HUDEP-2 (cell line): ENCODE data around the gene SOCS7.

ENCODE experiments used
- DNase-seq, 76 experiments: peaks; one replicate each; lab custom pipeline; 2025; ENCODE audit not compliant: unreplicated experiment in 76 of 76; lab: John Stamatoyannopoulos, UW

SOCS7 gene, protein sequence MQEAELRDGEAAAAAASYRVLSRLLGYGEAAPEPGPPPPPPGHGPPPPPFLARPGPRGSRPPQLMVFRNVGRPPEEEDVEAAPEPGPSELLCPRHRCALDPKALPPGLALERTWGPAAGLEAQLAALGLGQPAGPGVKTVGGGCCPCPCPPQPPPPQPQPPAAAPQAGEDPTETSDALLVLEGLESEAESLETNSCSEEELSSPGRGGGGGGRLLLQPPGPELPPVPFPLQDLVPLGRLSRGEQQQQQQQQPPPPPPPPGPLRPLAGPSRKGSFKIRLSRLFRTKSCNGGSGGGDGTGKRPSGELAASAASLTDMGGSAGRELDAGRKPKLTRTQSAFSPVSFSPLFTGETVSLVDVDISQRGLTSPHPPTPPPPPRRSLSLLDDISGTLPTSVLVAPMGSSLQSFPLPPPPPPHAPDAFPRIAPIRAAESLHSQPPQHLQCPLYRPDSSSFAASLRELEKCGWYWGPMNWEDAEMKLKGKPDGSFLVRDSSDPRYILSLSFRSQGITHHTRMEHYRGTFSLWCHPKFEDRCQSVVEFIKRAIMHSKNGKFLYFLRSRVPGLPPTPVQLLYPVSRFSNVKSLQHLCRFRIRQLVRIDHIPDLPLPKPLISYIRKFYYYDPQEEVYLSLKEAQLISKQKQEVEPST

DNA sequence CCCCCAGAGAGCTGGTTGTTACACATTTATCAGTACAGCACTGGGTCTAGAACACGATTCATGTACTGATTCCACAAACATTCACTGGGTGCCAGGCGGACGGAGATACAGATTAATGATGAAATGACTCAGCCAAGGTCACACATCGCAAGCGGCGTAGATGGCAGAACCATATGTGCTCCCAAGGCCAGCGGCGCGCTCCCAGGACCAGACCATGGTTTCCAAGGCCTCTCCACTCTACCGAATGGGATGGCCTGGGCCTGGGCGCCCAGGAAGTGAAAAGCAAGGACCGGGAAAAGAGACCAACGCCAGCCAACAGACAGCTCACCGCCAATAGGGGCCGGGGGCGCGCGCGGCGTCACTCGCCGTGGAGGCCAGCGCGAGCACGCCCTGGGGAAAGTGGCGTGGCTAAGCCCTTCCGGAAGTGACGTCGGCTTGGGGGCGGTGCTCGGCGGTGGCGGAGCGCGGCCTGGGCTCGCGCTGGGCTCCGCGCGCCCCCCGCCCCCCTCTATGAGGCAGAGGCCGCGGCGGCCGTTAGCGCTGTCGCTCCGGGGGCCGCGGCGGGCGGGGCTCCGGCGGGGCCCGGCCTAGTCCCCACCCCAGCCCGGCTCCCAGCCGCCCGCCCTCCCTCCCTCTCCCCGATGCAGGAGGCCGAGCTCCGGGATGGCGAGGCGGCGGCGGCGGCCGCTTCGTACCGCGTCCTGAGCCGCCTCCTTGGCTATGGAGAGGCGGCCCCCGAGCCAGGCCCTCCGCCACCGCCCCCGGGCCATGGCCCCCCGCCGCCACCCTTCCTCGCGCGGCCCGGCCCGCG is at the start of gene SOCS7:
SOCS7 (plus strand) TSS at position 433 of the 811 bp plus-strand sequence; CDS start at position 642, 209 bp downstream.
- DNase-seq = peak in 73 of 76 experiments; percentile 36 to 94 (median 80)

DNA sequence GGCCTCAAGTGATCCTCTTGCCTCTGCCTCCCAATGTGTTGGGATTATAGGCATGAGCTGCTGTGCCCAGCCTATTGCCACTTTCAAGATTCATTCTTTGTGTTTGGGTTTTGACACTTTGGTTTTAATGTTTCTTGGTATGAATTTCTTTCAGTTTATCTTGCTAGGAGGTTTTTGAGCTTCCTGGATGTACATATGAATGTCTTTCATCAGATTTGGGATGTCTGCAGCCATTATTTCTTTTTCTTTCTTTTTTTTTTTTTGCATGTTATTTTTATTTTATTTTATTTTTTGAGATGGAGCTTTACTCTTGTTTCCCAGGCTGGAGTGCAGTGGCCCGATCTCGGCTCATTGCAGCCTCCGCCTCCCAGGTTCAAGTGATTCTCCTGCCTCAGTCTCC is 36.1 kb upstream of the SOCS7 start:
- DNase-seq = no peak

DNA sequence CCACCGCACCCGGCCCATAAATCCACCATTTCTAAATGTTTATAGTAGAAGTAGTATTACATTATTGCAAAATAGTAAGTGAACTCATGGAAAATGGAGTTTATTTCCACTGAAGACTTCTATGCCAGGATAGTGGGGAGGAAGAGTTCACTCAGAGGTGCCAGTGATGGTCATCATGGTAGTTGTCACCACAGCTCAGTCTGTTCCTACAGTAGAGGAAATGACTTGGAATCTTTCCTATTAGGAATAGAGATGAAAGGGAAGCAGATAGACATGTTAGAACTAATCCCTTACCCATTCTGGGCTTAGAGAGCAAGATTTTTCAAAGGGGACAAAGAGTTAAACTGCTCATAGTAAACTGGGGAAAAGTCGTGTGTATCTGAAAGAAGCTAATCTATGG is 34.6 kb upstream of the SOCS7 start:
- DNase-seq = no peak

DNA sequence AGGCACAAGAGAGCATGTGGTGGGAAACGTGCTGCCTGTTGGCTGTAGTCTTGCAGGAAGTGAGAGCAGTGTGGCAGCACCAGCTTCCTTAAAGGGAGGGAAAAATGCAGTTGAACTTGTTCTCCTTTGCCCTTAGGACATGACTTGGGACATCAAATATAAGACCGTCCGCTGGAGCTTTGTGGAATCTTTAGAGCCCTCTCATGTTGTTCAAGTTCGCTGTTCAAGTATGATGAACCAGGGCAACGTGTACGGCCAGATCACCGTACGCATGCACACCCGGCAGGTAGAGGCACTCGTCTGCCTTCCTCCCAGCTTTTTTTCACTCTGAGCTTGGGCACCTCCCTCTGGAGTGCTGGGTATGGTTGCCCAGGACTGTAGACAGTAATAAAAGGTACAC is 31.2 kb upstream of the SOCS7 start:
- no peak for DNase-seq

DNA sequence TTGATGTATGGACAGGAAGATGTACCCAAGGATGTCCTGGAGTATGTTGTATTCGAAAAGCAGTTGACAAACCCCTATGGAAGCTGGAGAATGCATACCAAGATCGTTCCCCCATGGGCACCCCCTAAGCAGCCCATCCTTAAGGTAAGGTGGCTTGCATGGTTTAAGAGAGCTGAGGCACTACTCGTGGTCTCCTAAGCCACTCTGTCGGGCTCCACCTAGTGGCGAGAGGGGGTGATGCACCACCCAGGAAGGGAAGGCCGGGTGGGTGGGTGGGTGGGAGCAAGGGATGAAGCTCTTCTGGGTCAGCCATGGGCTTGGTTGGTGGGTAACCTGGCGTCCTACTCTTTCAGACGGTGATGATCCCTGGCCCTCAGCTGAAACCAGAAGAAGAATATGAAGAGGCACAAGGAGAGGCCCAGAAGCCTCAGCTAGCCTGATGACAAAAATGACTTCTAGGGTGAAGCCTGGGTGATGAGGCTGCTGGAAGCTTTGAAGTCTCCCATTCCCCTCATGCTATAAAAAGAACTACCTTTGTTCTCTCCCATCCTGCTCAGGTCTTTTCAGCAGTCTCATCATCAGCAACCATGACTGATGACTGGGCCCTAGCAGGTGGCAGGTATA is 29.4 kb upstream of the SOCS7 start:
- DNase-seq = peak in 53 of 76 experiments; percentile 3 to 65 (median 34)

DNA sequence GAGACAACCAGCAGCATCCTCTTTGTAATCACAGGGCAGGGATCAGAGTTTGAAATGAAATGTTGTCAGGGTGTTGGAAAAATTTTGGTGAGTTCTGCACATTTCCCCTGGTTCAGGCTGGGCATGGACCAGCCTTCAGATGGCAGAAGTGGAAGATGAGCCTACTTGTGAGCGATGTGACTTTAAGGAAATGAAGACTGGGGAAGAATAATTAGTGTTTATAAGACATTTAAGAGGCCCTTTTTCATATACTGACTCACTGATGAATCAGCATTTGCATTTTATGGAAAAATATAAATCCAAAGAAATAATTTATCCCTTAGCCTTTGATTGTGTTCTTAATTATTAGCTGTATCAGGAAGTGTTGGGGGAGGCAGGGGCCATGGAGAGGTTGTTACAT is 28.7 kb upstream of the SOCS7 start:
- DNase-seq = no peak

DNA sequence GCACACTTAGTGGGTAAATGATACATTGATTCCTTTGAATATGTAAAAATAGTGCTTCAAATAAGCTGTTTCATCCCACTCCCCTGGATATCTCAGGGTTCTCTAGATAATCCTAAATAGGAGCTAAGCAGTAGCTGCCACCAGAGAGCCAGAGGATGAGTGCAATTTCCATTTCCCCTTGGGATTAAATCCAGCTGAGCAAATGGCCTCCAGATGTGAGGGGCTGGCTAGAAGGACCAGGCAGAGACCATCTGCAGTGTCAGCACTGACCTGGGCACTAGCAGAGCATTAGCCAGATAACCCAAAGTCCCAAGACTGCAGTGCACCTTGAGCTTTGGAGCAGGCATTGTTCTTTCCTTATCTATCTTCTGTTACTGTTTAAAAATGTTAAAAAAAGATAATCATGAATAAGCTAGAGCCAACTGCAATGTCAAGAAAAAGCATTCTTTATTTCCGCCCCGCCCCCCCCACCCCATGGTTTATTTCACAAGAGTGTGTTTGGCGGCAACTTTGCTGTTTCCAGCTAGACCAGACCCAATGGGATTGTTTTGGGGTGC is 27.4 kb upstream of the SOCS7 start:
- no peak for DNase-seq

DNA sequence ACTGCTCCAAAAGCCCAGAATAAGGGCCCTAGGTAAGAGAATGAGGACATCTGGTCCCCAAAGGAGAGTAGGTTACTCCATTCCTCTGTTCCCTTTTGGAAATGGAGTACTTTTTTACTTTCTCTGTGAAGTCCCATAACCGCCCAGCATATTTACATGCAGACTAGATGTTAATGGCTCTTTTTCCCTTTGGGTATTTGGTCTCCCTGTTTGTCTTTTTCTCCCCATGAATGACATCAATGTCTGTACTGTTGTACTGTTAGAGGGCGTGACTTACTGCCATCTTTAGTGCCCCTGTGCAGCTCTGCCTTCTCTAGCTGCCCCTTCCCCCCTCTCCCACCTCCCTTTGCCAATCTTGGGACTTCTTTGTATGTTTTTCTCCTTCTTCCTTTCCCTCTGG is 26.9 kb upstream of the SOCS7 start:
- no peak for DNase-seq

DNA sequence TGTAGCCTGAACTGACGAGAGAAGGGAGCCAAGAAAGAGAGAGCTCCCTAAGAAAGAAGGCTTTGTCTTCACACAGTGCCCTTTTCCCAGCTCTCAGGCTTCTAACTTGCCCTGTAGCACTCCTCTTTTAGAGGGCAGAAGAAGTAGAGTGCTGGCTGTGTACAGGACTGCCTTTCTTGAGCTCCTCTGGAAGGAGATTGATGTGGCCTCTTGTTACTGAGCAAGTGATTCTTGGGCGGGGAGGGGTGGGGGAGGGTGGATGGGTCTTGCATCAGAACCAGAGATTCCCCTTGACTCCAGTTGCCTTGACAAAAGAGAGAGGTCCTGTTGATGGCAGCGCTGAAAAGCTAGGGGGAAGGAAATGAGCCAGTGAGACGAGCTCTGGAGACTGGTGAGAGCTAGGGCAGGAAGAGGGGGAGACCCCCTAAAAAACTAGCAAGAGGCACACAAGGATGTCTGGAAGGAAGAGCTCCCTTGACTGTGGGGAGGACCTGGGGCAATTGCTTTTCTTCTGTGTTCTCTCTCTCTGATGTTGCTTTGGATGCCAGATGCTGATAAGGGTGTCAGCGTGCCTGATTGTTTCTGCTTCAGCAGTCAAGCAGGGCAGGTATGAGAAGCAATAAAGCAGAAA is 26.3 kb upstream of the SOCS7 start:
- DNase-seq = no peak

DNA sequence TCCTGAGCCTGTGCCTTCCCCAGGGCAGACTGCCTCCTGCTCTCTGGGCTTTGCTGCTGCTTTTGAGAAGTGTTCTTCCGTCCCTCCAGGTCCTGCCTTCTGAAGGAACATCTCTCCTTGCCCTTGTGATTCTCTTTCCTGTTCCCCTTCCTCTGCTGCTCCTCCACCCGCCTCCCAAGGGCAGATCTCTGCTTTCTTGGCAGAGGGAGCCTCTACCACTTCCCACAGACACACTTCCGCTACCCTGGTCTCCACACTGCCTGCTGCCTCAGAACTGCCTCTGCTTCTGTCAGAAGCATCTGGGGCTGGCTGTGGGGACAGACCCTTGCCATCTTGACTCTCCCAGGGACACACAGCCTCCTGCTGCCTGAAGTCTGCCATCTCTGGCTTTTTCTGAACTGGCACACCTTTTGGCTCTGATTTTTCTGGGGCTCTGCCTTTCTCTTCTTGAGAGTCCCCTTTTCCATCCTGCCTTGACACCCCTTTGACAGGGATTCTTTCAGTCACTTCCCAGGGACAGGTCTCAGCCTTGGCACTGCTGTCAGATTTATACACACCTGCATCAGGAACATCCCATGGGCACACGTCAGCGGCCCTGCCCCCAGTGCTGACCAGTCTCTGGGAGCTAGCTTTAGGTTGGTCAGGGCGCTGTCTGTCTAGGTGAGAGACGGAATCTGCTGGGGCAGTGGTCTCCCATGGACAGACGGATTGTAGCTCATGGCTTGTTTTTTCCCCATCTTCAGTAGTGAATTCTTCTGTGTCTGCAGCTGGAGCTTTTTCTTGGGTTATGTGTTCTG is 24.4 kb upstream of the SOCS7 start:
- no peak for DNase-seq

DNA sequence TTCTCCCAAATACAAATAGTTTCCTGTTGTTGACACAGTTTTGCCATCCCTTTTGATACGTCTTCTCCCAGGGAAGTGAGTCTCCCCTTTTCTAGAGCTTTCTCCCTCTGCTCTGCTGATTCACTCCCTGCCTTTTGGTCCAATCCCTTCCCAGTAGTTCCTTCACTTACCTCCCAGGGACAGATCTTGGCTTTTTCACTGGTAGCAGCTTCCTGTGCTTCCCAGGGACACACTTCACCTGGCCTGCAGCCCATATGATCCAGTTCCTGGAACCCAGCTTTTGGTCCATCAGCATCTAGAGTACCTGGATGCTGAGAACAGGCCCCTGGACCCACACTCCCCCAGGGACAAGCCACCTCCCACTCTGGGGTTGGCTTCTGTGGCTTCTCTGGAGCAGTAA is 23.7 kb upstream of the SOCS7 start:
- no peak for DNase-seq

DNA sequence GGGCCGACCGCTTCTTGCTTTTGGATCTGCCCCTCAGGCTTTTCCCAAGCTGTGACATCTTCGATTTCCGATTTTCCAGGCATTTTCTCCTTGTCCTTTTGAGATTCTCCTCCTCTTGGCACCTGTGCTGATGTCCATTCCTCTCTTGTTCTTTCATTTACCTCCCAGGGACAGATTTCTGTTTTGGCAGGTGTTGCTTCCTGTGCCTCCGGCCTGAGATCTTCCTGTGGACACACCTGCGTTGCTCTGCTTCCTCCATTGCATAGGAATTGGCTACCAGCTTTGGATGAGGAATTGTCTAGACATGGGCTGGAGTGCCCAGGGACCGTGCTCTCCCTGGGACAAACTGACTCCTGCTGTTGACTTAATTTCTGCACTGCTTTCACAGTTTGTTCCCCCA is 23.0 kb upstream of the SOCS7 start:
- DNase-seq = no peak

DNA sequence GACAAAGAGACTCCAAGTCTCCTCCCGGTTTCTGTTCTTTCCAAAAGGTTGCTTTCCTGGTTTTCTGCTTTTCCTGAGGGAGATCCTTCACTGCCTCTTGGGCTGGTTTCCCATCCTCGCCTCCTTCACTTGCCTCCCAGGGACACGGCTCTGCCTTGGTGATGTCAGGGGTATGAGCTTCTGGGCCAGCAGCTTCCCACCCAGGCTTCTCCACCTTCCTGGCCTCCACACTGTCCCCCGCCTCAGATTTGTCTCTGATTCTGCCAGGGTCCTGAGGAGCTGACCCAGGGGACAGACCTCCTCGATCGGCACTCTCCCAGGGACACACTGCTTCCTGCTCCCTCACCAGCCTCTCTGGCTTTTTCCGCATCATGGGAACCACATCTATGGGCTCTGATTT is 22.4 kb upstream of the SOCS7 start:
- DNase-seq = no peak

DNA sequence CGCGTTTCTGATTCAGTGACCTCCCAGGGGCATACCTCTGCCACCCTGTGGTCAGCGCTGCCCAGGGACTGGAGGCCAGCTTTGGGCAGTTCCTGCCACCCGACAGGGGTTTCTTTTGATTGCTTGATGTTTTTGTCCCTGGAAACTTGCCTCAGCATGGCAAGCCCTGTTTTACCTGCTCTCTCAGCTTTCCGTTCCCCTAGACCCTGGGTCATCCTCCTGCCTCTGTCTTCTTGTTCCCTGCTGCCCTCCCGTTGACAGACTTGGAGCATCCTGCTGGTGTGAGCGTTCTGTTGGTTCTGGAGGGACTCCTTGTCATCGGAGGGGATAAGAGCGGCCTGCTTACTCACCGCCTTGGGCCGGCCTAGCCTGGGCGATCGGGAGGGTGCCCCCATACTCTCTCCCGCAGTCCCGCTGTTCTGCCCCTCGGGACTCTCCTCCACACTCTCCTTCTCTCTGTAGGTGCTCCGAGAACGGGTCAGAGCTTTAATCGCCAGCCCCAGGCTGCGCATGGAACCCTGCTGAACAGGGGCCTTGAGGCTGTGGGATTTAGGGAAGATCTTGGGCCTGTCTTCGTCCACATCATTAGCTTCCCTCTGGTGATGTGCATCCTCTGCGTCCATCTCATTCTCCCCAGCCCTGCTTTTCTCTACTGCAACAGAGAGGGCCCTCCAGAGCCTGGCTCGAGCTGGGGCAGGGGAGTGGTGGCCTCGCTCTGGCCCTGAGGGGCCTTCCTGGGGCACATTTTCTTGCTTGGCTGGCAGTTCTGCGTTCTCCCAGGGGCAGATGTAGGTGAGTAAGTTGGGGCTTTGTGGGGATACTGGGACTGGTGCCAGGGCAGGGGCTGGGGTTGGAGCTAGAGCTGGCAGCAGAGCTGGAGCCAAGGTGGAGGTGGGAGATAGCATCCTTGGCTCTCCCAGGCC is 21.6 kb upstream of the SOCS7 start:
- no peak for DNase-seq

DNA sequence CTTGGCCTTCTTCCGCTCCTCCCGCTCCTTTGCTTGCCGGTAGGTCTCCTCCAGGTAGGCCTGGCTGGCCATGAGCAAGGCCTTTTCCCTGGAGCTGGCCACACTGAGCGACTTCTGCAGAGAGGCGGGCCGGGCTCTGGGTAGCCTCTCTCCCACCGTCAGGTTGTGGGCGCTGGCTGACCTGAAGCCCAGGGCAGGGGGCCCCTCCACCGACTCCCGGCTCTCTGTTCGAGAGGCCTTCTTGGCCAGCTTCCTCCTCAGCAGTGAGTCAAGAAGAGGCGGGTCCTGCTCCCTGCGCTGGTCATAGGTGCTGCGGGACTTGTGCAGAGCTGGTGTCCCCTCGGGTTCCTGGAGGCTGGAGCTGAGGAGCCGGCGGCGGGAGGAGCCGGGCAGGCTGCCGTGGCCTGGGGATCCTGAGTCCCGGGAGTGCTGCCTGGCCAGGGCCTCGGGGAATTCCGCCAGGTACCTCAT is 20.7 kb upstream of the SOCS7 start:
- no peak for DNase-seq

DNA sequence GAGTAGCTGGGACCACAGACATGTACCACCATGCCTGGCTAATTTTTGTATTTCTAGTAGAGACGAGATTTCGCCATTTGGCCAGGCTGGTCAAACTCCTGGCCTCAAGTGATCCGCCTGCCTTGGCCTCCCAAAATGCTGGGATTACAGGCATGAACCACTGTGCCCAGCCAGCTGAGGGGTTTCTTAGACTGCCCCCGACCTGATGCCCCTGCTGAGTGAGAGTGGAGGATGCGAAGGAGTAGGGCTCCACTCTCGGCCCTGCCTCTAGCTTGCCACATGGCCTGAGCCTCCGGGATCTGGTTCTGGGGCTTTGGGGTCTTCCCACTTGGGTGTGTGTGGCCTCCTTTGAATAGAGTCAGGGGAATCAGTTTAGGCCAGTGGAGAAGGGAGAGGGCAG is 18.9 kb upstream of the SOCS7 start:
- DNase-seq = no peak

DNA sequence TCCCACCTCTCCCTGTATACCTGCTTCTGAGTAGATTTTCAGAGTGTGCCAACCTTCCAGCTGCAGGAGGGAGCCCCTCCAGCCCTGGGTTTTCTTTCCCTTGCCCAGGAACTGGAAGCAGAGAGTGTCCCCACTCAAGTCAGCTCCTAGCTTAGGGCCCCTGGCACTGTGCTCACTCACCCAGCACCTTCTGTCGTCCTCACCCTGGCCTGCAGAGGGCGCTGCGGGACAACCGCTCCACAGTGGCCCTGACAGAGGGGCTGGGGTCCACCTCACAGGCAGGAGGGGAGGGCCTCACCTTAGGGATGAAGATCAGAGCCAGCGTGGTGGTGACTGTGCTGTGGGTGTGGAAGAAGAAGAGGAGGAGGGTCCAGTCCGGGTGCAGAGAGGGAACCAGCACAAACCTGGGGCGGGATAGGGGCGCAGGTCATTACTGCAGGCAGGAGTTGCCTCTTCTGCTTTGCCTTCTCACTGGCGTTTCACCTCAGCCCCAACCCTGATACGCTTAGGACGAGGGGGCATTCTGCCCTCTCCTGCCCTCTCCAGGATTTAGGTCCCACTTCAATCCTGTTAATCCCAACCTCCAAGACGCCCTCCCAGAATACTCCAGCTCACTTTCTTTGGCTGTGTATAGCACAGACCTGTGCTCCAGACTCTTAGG is 17.9 kb upstream of the SOCS7 start:
- DNase-seq = peak in 49 of 76 experiments; percentile 8 to 67 (median 34)
